ENCODE data around the gene DNAJC30. TPM values are rescaled to one million over a fixed set of nuclear protein-coding genes. Genes with fewer than 3 reads are reported as not detected.

Gene DNAJC30
- total and polyA plus RNA-seq, 11 donors: 6.8 to 21.1 (median 14.0) TPM

GRCh38 chr7:73683788-73684693 is 788 bp upstream of the DNAJC30 start:
- Histone ChIP-seq H3K4me1 (peaks cover 7 to 48% (median 29%) of the 10 kb centered on the region in 12 donors), H3K9me3 (no peaks in the 10 kb centered on the region), H3K4me3 (peak overlapping the region; percentile 74 to 100 (median 94)), H3K27ac (peak overlapping the region in 11 of 12 donors; percentile 66 to 91 (median 83)), H3K36me3 (peaks cover 0 to 34% (median 24%) of the 10 kb centered on the region in 9 donors), H3K27me3 (no peaks in the 10 kb centered on the region)
- WGBS, 4 donors: 26 to 35% (median 29%) methylated on average over 58 of the region's 58 CpGs
- intact Hi-C loops (cut with DNase I): loop anchor here in 2 of 10 donors (5.0 kb wide), 2 partner anchors 33 to 53 kb away; partner anchors contain the start of genes STX1A (in 2 of the 2) and ABHD11 (in 1 of the 2)
- DNase-seq (no peak), ATAC-seq (no peak)
- TF ChIP-seq POLR2A (IDR thresholded peaks at IDR 0.05): no peak
- no peak for TF ChIP-seq CTCF (IDR thresholded peaks at IDR 0.05)

- no peak for ATAC-seq
- Histone ChIP-seq H3K4me1 (peaks cover 7 to 49% (median 31%) of the 10 kb centered on the region in 12 donors), H3K36me3 (peaks cover 0 to 34% (median 18%) of the 10 kb centered on the region in 9 donors), H3K9me3 (no peaks in the 10 kb centered on the region), H3K27me3 (no peaks in the 10 kb centered on the region), H3K4me3 (peak overlapping the region; percentile 74 to 100 (median 94)), H3K27ac (peak overlapping the region; percentile 27 to 91 (median 84))
- WGBS, 4 donors: 0 to 1% (median 1%) methylated on average over 27 to 33 of the region's 33 CpGs
- intact Hi-C loops (cut with DNase I): loop anchor here in 2 of 10 donors (5.0 kb wide), 2 partner anchors 35 to 55 kb away; partner anchors contain the start of genes STX1A (in 2 of the 2) and ABHD11 (in 1 of the 2)
- no peak for DNase-seq
- no peak for TF ChIP-seq CTCF (IDR thresholded peaks at IDR 0.05)
- TF ChIP-seq POLR2A (IDR thresholded peaks at IDR 0.05): no peak
Observed at GRCh38 chr7:73682745-73683055, 553 bp downstream of the DNAJC30 start.

- WGBS, 4 donors: 61 to 71% (median 65%) methylated on average over 8 of the region's 8 CpGs
- ATAC-seq (no peak), DNase-seq (peak in 1 of 5 donors; percentile 1)
- no peak for TF ChIP-seq POLR2A (IDR thresholded peaks at IDR 0.05)
- TF ChIP-seq CTCF (IDR thresholded peaks at IDR 0.05): no peak
- peak overlapping the region in 7 of 12 donors; percentile 89 to 100 (median 98) for H3K4me3 ChIP-seq
- H3K27ac ChIP-seq: peak overlapping the region in 1 of 12 donors; percentile 24
- peaks cover 7 to 49% (median 31%) of the 10 kb centered on the region in 12 donors for H3K4me1 ChIP-seq
- peaks cover 0 to 20% (median 7%) of the 10 kb centered on the region in 9 donors for H3K36me3 ChIP-seq
- intact Hi-C loops (cut with DNase I): loop anchor here in 2 of 10 donors (5.0 kb wide), 2 partner anchors 36 to 56 kb away; partner anchors contain the start of genes STX1A (in 2 of the 2) and ABHD11 (in 1 of the 2)
- no peaks in the 10 kb centered on the region for H3K9me3 ChIP-seq
- H3K27me3 ChIP-seq: no peaks in the 10 kb centered on the region
Observed at GRCh38 chr7:73681031-73681430, 2.2 kb downstream of the DNAJC30 start.

GRCh38 chr7:73680501-73680900 is 2.8 kb downstream of the DNAJC30 start:
- no peak for ATAC-seq

More at GRCh38 chr7:73680501-73680900, 2.8 kb downstream of the DNAJC30 start:
- H3K9me3 ChIP-seq: no peaks in the 10 kb centered on the region
- H3K4me3 ChIP-seq: no peak overlapping the region
- WGBS, 4 donors: 68 to 82% (median 80%) methylated on average over 7 of the region's 7 CpGs
- peaks cover 0 to 20% (median 7%) of the 10 kb centered on the region in 9 donors for H3K36me3 ChIP-seq
- no peak for TF ChIP-seq POLR2A (IDR thresholded peaks at IDR 0.05)
- no peak for TF ChIP-seq CTCF (IDR thresholded peaks at IDR 0.05)
- no peak overlapping the region for H3K27ac ChIP-seq
- peak in 1 of 5 donors; percentile 28 for DNase-seq
- H3K27me3 ChIP-seq: no peaks in the 10 kb centered on the region
- peaks cover 7 to 49% (median 31%) of the 10 kb centered on the region in 12 donors for H3K4me1 ChIP-seq
- intact Hi-C loops (cut with DNase I): loop anchor here in 2 of 10 donors (5.0 kb wide), 2 partner anchors 37 to 57 kb away; partner anchors contain the start of genes STX1A (in 2 of the 2) and ABHD11 (in 1 of the 2)
